A673 (cell line): ENCODE measurements around the gene USP22. TPM values are rescaled to one million over a fixed set of nuclear protein-coding genes. Genes with fewer than 3 reads are reported as not detected.

Source experiments
- BruUV-seq: library from RNA; stranded (reverse); fragments of 400-500 nt; replicated peaks from 2 replicates; lab custom pipeline; 2021; lab: Mats Ljungman, UMichigan
- CTCF ChIA-PET: fragments of 300-600 bp; sonication (Branson Sonifier 250); formaldehyde crosslinking; loops from one replicate; lab custom pipeline; 2022; ENCODE audit warnings: antibody characterized with exemption; lab: Charles Lee
- POLR2A ChIA-PET: fragments of 300-600 bp; sonication (Branson Sonifier 250); formaldehyde crosslinking; loops from one replicate; lab custom pipeline; 2022; ENCODE audit warnings: antibody characterized with exemption; ENCODE audit not compliant: low non-redundant PET; lab: Charles Lee
- DNase-seq: peaks from one replicate; pipeline ENCODE4 v3.0.0-alpha.2; 2015; ENCODE audit warnings: low spot score
- H3K27ac ChIP-seq: fragments of 200-600 bp; sonication (generic); 2 replicates; pipeline ENCODE4 v1.5.1; 2016; ENCODE audit warnings: mixed run types, low read depth, mild to moderate bottlenecking, mixed read lengths, antibody characterized with exemption, low read length; ENCODE audit not compliant: poor library complexity, severe bottlenecking
- H3K27me3 ChIP-seq: fragments of 200-600 bp; sonication (generic); replicated peaks from 2 replicates; pipeline ENCODE4 v1.6.1; 2017; ENCODE audit warnings: mixed run types, low read depth, mild to moderate bottlenecking, mixed read lengths, antibody characterized with exemption, low read length; ENCODE audit not compliant: insufficient read depth, poor library complexity
- H3K36me3 ChIP-seq: fragments of 200-600 bp; sonication (generic); 2 replicates; pipeline ENCODE4 v1.6.1; 2016; ENCODE audit warnings: mixed run types, mild to moderate bottlenecking, mixed read lengths, antibody characterized with exemption, low read length; ENCODE audit not compliant: insufficient read depth, poor library complexity, severe bottlenecking
- H3K4me1 ChIP-seq: fragments of 200-600 bp; sonication (generic); 2 replicates; pipeline ENCODE4 v1.6.1; 2017; ENCODE audit warnings: mixed run types, mild to moderate bottlenecking, mixed read lengths, antibody characterized with exemption, low read length; ENCODE audit not compliant: insufficient read depth, poor library complexity, severe bottlenecking
- H3K4me3 ChIP-seq: fragments of 200-600 bp; sonication (generic); 2 replicates; pipeline ENCODE4 v1.5.1; 2016; ENCODE audit warnings: low read depth, mixed run types, mild to moderate bottlenecking, mixed read lengths, low read length; ENCODE audit not compliant: poor library complexity, severe bottlenecking
- H3K9me3 ChIP-seq: fragments of 200-600 bp; sonication (generic); 2 replicates; pipeline ENCODE4 v1.6.1; 2016; ENCODE audit warnings: mixed run types, low read depth, mild to moderate bottlenecking, mixed read lengths, antibody characterized with exemption, low read length; ENCODE audit not compliant: poor library complexity, severe bottlenecking
- EZH2 ChIP-seq: fragments of 200-600 bp; sonication (generic); IDR thresholded peaks from 2 replicates; pipeline ENCODE4 v1.6.1; 2017; ENCODE audit warnings: borderline replicate concordance, low read depth, mild to moderate bottlenecking, mixed read lengths, antibody characterized with exemption, low read length; ENCODE audit not compliant: poor library complexity, severe bottlenecking
- intact Hi-C: fragments of 100-400 bp; cut with micrococcal nuclease; formaldehyde crosslinking; loops from one replicate; pipeline ENCODE4 v1.10.0; 2022; ENCODE audit not compliant: unreplicated experiment
- total RNA-seq: library from RNA; stranded (reverse); gene quantifications from 2 replicates; pipeline ENCODE4 v1.2.3, GENCODE V29; 2021
- TF ChIP-seq, protein P1 (sequence below): fragments of 300-800, 200-600 bp; sonication (generic); conservative IDR thresholded peaks from 2 replicates; pipeline ENCODE4 v1.5.1; 2017; ENCODE audit warnings: low read depth, mild to moderate bottlenecking, antibody characterized with exemption, low read length, moderate library complexity, mixed read lengths

USP22 gene
- total RNA-seq, 1 experiment from 2014 or later = 288 TPM

DNA sequence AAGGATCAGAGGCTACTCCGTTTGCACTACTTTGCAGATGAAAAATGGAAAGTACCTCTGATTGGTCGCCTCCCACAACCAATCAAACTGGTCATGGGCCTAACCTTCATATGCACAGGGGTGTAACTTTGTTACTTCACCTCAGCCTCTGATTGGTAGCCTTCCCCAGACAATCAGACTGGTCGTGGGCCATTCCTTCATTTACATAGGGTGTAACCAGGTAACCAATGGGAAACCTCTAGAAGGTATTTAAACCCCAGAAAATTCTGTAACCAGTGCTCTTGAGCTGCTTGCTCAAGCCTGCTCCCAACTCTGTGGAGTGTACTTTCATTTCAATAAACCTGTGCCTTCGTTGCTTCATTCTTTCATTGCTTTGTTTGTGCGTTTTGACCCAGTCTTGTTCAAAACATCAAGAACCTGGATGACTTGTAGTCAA, 39.2 kb upstream of the USP22 start:
- POLR2A ChIA-PET = no interaction called here
- TF ChIP-seq EZH2 = no peak
- TF ChIP-seq, protein P1, sequence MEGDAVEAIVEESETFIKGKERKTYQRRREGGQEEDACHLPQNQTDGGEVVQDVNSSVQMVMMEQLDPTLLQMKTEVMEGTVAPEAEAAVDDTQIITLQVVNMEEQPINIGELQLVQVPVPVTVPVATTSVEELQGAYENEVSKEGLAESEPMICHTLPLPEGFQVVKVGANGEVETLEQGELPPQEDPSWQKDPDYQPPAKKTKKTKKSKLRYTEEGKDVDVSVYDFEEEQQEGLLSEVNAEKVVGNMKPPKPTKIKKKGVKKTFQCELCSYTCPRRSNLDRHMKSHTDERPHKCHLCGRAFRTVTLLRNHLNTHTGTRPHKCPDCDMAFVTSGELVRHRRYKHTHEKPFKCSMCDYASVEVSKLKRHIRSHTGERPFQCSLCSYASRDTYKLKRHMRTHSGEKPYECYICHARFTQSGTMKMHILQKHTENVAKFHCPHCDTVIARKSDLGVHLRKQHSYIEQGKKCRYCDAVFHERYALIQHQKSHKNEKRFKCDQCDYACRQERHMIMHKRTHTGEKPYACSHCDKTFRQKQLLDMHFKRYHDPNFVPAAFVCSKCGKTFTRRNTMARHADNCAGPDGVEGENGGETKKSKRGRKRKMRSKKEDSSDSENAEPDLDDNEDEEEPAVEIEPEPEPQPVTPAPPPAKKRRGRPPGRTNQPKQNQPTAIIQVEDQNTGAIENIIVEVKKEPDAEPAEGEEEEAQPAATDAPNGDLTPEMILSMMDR = no peak
- Histone ChIP-seq H3K4me3 (no peak overlapping the region), H3K27ac (no peak overlapping the region), H3K36me3 (no peaks in the 10 kb centered on the region), H3K4me1 (no peaks in the 10 kb centered on the region), H3K27me3 (no peaks in the 10 kb centered on the region), H3K9me3 (no peaks in the 10 kb centered on the region)
- CTCF ChIA-PET = no interaction called here
- DNase-seq = no peak
- BruUV-seq = no TSS peak
- intact Hi-C loops = no loop called here

DNA sequence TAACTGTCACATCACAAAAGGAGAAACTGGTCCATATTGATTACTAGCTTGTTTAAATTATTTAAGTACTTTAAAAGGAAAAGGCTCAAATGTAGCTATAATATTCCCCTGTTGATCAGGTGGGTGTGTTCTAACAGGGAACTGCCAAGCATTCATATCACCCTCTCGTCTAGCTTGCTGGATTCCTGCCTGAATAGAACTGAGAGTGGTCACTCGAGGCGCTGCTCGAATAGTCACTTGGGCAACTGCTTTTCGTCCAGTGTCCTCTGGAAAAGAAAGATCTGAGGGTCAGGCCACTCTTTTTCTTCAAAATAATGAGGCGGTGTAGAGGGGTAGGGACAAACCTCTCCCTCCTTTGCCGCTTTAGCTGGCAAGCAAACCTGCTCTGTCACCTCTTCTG, 36.4 kb upstream of the USP22 start:
- ChIA-PET CTCF (no interaction called here), POLR2A (no interaction called here)
- BruUV-seq = no TSS peak
- no peak overlapping the region for H3K27ac ChIP-seq
- H3K27me3 ChIP-seq = no peaks in the 10 kb centered on the region
- TF ChIP-seq EZH2 = no peak
- TF ChIP-seq, protein P1 = no peak
- intact Hi-C loops = no loop called here
- no peaks in the 10 kb centered on the region for H3K36me3 ChIP-seq
- H3K4me1 ChIP-seq = peaks cover 3% of the 10 kb centered on the region
- no peak for DNase-seq
- H3K4me3 ChIP-seq = no peak overlapping the region
- H3K9me3 ChIP-seq = no peaks in the 10 kb centered on the region

DNA sequence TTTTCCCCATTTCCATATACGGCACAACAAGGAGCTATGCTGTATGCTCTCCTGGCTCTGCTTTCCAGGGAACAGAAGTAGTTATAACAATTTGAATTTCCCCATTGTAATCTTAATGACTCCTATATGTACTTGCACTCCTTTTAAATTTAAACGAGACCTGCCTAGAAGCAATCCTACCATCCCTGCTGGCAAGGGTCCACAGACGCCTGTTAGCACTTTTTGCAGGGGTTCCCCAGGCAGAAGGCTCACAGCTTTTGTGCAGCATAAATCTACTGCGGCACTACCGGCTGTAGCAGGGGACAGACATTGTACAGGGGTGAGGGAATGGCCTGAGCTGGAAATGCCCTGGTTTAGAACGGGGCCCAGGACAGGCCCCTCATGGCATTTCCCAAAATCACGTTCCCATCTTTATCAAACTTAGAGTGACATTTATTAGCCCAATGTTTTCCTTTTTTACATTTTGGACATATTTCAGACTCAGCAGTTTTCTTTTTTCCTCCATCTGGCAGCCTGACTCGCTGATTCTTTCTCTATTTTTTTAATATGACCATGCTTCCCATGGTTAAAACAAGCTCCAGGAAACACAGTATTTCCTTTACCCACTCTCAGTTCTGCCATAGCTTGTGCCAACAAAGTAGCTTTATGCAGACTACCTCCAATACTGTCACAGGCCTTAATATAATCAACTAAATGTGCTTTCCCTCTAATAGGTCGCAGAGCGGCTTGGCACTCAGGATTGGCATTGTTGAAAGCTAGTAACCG, 35.4 kb upstream of the USP22 start:
- Histone ChIP-seq H3K4me1 (peaks cover 3% of the 10 kb centered on the region), H3K27ac (no peak overlapping the region), H3K27me3 (no peaks in the 10 kb centered on the region), H3K9me3 (no peaks in the 10 kb centered on the region), H3K36me3 (no peaks in the 10 kb centered on the region), H3K4me3 (no peak overlapping the region)
- intact Hi-C loops = no loop called here
- CTCF ChIA-PET = no interaction called here
- no TSS peak for BruUV-seq
- DNase-seq = no peak
- POLR2A ChIA-PET = no interaction called here
- no peak for TF ChIP-seq EZH2
- TF ChIP-seq, protein P1 = no peak
